ENCODE measurements around the gene PACRG. TPM values are rescaled to one million over a fixed set of nuclear protein-coding genes. Genes with fewer than 3 reads are reported as not detected.

PACRG gene
- total RNA-seq, 4 donors from 2014 or later: 0.29 to 1.6 (median 0.61) TPM

GRCh38 chr6:163226836-163227485 lies 499.2 kb downstream of the PACRG start:
- Histone ChIP-seq H3K4me1 (no peaks in the 10 kb centered on the region), H3K4me3 (no peak overlapping the region), H3K27me3 (no peaks in the 10 kb centered on the region), H3K36me3 (no peaks in the 10 kb centered on the region), H3K27ac (no peak overlapping the region), H3K9me3 (no peaks in the 10 kb centered on the region)
- ATAC-seq (no peak), DNase-seq (no peak)
- TF ChIP-seq CTCF (IDR thresholded peaks at IDR 0.05 in 4 of 5, conservative IDR thresholded peaks at IDR 0.05 in 1 of 5): no peak
- no peak for TF ChIP-seq POLR2A (IDR thresholded peaks at IDR 0.05)
- intact Hi-C loops (cut with DNase I; ENCODE audit: low total_unique reads) (no loop called here), in situ Hi-C loops (cut with MboI; ENCODE audit: low sequenced_read_pairs in 4 of 4) (no loop called here)

GRCh38 chr6:163228041-163228440 lies 500.3 kb downstream of the PACRG start:
- in situ Hi-C loops (cut with MboI; ENCODE audit: low sequenced_read_pairs in 4 of 4) (no loop called here), intact Hi-C loops (cut with DNase I; ENCODE audit: low total_unique reads) (no loop called here)
- no peaks in the 10 kb centered on the region for H3K4me1 ChIP-seq
- ATAC-seq (no peak), DNase-seq (no peak)
- no peaks in the 10 kb centered on the region for H3K27me3 ChIP-seq
- no peak overlapping the region for H3K4me3 ChIP-seq
- H3K9me3 ChIP-seq: no peaks in the 10 kb centered on the region
- TF ChIP-seq CTCF (IDR thresholded peaks at IDR 0.05 in 4 of 5, conservative IDR thresholded peaks at IDR 0.05 in 1 of 5): no peak
- no peak for TF ChIP-seq POLR2A (IDR thresholded peaks at IDR 0.05)
- no peak overlapping the region for H3K27ac ChIP-seq
- H3K36me3 ChIP-seq: no peaks in the 10 kb centered on the region

- Histone ChIP-seq H3K4me3 (no peak overlapping the region), H3K27ac (no peak overlapping the region), H3K4me1 (no peaks in the 10 kb centered on the region), H3K36me3 (no peaks in the 10 kb centered on the region), H3K9me3 (no peaks in the 10 kb centered on the region), H3K27me3 (no peaks in the 10 kb centered on the region)
- in situ Hi-C loops (cut with MboI; ENCODE audit: low sequenced_read_pairs in 4 of 4) (no loop called here), intact Hi-C loops (cut with DNase I; ENCODE audit: low total_unique reads) (no loop called here)
- DNase-seq: no peak
- ATAC-seq: no peak
- TF ChIP-seq CTCF (IDR thresholded peaks at IDR 0.05 in 4 of 5, conservative IDR thresholded peaks at IDR 0.05 in 1 of 5) (no peak), POLR2A (IDR thresholded peaks at IDR 0.05) (no peak)
Observed at GRCh38 chr6:163229050-163229449, 501.3 kb downstream of the PACRG start.

GRCh38 chr6:163230901-163231300 lies 503.1 kb downstream of the PACRG start:
- ATAC-seq (no peak), DNase-seq (no peak)
- H3K4me3 ChIP-seq: no peak overlapping the region
- no peaks in the 10 kb centered on the region for H3K9me3 ChIP-seq
- no peaks in the 10 kb centered on the region for H3K27me3 ChIP-seq
- TF ChIP-seq CTCF (IDR thresholded peaks at IDR 0.05 in 4 of 5, conservative IDR thresholded peaks at IDR 0.05 in 1 of 5) (no peak), POLR2A (IDR thresholded peaks at IDR 0.05) (no peak)
- no peaks in the 10 kb centered on the region for H3K36me3 ChIP-seq
- H3K27ac ChIP-seq: no peak overlapping the region
- H3K4me1 ChIP-seq: no peaks in the 10 kb centered on the region
- intact Hi-C loops (cut with DNase I; ENCODE audit: low total_unique reads) (no loop called here), in situ Hi-C loops (cut with MboI; ENCODE audit: low sequenced_read_pairs in 4 of 4) (no loop called here)

All from gastrocnemius medialis (tissue), 4 donors.